AG04449 (cell line): ENCODE measurements around the gene NAV2.

ENCODE experiments used
- CTCF ChIA-PET: fragments of 350-600 bp; formaldehyde crosslinking; extraction: SDS; loops from one replicate; lab custom pipeline; 2021; ENCODE audit warnings: antibody characterized with exemption; lab: Yijun Ruan, JAX
- POLR2A ChIA-PET: fragments of 400-600, 350-600 bp; formaldehyde crosslinking; extraction: SDS; loops from one replicate; lab custom pipeline; 2020; ENCODE audit warnings: antibody characterized with exemption, inconsistent platforms; lab: Yijun Ruan, JAX
- DNase-seq: peaks from one replicate; pipeline ENCODE4 v3.0.0-alpha.2; 2010; ENCODE audit warnings: low read depth, low spot score
- H3K4me3 ChIP-seq: 2 replicates; pipeline ENCODE4 v1.5.1; 2011; ENCODE audit warnings: low read depth, mild to moderate bottlenecking, control low read depth, low read length
- TF ChIP-seq, protein P1 (sequence below): IDR thresholded peaks from one replicate; pipeline ENCODE4 v1.5.1; 2011; ENCODE audit warnings: mild to moderate bottlenecking, moderate library complexity, low read length, control low read depth, inconsistent platforms; ENCODE audit not compliant: insufficient read depth; ENCODE audit errors: missing control alignments

Gene NAV2

DNA sequence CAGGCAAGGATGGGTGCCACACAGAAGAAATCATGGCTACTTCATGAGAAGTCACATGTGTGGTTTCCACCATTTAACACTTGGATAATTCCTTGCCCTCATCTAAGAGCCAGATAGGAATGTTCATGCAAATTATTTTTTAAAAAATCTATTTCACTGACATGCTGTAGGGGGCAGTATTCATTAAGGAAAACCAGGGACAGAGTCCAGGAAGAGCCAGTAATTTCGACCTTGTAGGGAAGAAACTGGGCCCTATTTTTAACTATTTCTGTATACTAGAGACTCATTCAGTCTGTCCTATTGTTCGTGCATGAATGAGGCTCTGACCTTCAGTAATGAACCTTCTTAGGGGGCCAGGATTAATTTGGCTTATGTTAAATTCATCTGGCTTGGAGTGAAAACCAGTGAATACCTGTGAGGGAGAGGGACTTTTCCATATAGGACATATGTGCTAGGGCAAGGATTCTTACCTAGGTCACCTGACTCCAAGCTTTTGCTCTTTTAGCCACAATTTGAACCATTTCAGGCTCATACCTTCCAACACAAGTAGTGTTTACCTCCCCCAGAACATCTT, 192.7 kb downstream of the NAV2 start:
- DNase-seq = no peak
- H3K4me3 ChIP-seq = no peak overlapping the region
- CTCF ChIA-PET = interaction anchor here (0.8 to 14.1 kb wide), 46 partner anchors 8 to 454 kb away, joined by 3 to 404 read pairs (median 5); no protein-coding TSS in a partner anchor
- POLR2A ChIA-PET = no interaction called here
- TF ChIP-seq, protein P1, sequence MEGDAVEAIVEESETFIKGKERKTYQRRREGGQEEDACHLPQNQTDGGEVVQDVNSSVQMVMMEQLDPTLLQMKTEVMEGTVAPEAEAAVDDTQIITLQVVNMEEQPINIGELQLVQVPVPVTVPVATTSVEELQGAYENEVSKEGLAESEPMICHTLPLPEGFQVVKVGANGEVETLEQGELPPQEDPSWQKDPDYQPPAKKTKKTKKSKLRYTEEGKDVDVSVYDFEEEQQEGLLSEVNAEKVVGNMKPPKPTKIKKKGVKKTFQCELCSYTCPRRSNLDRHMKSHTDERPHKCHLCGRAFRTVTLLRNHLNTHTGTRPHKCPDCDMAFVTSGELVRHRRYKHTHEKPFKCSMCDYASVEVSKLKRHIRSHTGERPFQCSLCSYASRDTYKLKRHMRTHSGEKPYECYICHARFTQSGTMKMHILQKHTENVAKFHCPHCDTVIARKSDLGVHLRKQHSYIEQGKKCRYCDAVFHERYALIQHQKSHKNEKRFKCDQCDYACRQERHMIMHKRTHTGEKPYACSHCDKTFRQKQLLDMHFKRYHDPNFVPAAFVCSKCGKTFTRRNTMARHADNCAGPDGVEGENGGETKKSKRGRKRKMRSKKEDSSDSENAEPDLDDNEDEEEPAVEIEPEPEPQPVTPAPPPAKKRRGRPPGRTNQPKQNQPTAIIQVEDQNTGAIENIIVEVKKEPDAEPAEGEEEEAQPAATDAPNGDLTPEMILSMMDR = peak; percentile 25

DNA sequence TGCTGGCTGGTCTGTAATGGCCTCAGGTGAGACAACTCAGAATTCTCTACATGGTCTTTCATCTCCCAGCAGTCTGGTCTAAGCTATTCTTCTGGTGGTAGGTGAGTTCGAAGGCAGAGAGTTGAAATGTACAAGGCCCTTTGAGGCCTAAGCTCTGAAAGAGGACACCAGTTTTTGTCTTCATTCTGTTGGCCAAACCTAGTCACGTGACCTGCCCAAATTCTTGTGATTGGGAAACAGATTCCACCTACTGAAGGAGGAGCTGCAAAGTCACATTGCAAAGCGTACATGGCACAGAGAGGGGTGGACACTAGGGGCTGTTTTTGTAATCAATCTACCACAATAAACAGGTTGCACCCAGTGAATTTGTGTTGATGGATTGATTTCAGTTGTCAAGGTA, 193.5 kb downstream of the NAV2 start:
- DNase-seq = no peak
- ChIA-PET POLR2A (no interaction called here), CTCF (interaction anchor here (0.7 to 14.1 kb wide), 35 partner anchors 9 to 469 kb away, joined by 3 to 404 read pairs (median 4); no protein-coding TSS in a partner anchor)
- TF ChIP-seq, protein P1 = no peak
- no peak overlapping the region for H3K4me3 ChIP-seq

DNA sequence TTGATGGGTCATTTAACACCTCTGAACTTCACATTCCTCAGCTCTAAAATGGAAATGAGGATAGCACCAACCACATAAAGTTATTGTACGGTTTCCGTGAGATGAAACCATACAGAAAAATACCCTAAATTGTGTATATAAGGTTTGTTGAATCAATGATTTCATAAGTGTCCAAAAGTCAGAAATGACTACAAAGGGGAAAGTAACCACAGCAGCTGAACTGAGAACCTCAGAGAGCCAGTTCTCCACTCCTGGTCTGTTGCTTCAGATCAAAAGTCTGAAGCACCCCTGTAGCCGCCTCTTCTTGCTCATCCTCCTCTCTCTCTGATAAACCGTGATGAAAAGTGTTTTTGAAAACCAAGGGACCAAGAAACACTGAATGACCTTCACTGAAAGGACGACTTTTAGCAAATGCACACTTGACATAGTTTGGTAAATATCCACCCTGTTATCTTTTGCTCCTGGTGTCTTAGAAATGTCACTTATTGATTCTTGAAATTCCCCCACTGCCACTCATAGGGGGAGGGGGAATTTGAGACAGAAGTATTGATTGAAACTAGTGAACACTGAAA, 194.5 kb downstream of the NAV2 start:
- CTCF ChIA-PET = interaction anchor here (0.9 to 14.1 kb wide), 26 partner anchors 9 to 447 kb away, joined by 3 to 404 read pairs (median 7); no protein-coding TSS in a partner anchor
- POLR2A ChIA-PET = no interaction called here
- no peak overlapping the region for H3K4me3 ChIP-seq
- DNase-seq = no peak
- TF ChIP-seq, protein P1 = no peak

DNA sequence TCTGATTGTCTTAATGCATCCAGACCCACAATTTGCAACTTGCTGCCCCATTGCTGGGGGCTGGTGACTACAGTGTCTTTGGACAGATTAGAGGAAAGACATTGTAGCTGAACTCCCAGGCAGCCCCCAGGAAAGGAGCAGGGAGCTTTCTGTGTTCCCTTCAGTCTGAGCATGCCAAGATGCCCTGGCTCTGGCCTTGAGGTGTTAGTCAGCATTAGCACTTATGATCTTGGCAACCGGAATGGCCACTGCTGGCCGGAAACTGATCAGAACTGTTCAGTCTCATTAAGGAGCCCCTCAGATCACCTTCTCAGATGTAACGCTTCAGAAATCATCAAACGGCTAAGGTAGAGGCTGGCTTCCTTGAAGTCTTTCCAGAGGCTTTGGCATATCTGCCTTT, 195.2 kb downstream of the NAV2 start:
- POLR2A ChIA-PET = no interaction called here
- DNase-seq = no peak
- no peak overlapping the region for H3K4me3 ChIP-seq
- CTCF ChIA-PET = interaction anchor here (0.6 to 14.1 kb wide), 8 partner anchors 38 to 447 kb away, joined by 3 to 404 read pairs (median 44); no protein-coding TSS in a partner anchor
- TF ChIP-seq, protein P1 = no peak

DNA sequence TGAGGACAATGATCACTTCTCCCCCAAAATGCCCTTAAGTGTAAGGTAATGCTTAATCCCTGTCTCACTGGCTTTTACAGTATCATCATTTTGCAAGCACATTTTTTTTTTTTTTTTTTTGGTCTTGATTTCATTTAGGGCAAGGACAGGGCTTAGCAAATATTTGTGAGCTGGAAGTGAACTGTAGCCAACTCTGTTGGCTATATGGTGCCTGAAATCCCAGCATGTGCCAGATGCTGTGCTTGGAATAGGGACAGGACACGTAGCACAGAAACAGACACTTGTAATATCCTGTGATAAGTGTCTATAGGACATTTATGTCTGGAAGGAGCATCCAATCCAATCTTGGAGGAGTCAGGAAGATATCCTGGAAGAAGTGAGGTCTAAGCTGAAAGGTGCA, 198.3 kb downstream of the NAV2 start:
- TF ChIP-seq, protein P1 = no peak
- POLR2A ChIA-PET = no interaction called here
- CTCF ChIA-PET = interaction anchor here (1.3 to 14.1 kb wide), 8 partner anchors 8 to 350 kb away, joined by 3 to 404 read pairs (median 16); no protein-coding TSS in a partner anchor
- DNase-seq = no peak
- no peak overlapping the region for H3K4me3 ChIP-seq
